Right lung (tissue), 10 donors: ENCODE data around the gene TAGLN2. TPM values are rescaled to one million over a fixed set of nuclear protein-coding genes. Genes with fewer than 3 reads are reported as not detected.

Source experiments
- DNase-seq, 2 donors: peaks; one replicate each; pipeline ENCODE4 v3.0.0-alpha.2; 2013
- long read RNA-seq, 8 donors: transcript quantifications; one replicate each; lab custom pipeline, GENCODE V29; 2026
- polyA plus RNA-seq, 5 donors: library from polyadenylated mRNA; unstranded; fragments of 120-200 nt; gene quantifications; one replicate each; pipeline versions ENCODE4 v1.2.1 to v1.2.3, GENCODE V29; 2013; ENCODE audit warnings: inconsistent platforms in 1 of 5, low replicate concordance in 1 of 5; ENCODE audit not compliant: insufficient read length in 5 of 5, insufficient read depth in 1 of 5

TAGLN2 gene
- polyA plus RNA-seq = 100 to 1,000 TPM; 255 to 529 (median 315) TPM
- long read RNA-seq, donor 1, transcript TAGLN2-203 (5 exons, 1,604 nt) = major isoform, 165 of 222 reads
- long read RNA-seq, donor 1, partial matches to known transcripts = 55 of 222 reads
- long read RNA-seq, donor 1, other reads (novel, unspliced or antisense) = 0 of 222 reads
- long read RNA-seq, donor 2, transcript TAGLN2-203 (5 exons, 1,604 nt) = major isoform, 53 of 75 reads
- long read RNA-seq, donor 2, partial matches to known transcripts = 21 of 75 reads
- long read RNA-seq, donor 2, other reads (novel, unspliced or antisense) = 0 of 75 reads
- long read RNA-seq, donor 3, transcript TAGLN2-203 (5 exons, 1,604 nt) = major isoform, 108 of 167 reads
- long read RNA-seq, donor 3, partial matches to known transcripts = 59 of 167 reads
- long read RNA-seq, donor 3, other reads (novel, unspliced or antisense) = 0 of 167 reads
- long read RNA-seq, donor 4, transcript TAGLN2-203 (5 exons, 1,604 nt) = major isoform, 92 of 130 reads
- long read RNA-seq, donor 4, partial matches to known transcripts = 37 of 130 reads
- long read RNA-seq, donor 4, other reads (novel, unspliced or antisense) = 0 of 130 reads
- long read RNA-seq, donor 5, transcript TAGLN2-203 (5 exons, 1,604 nt) = major isoform, 129 of 169 reads
- long read RNA-seq, donor 5, partial matches to known transcripts = 38 of 169 reads
- long read RNA-seq, donor 5, other reads (novel, unspliced or antisense) = 0 of 169 reads
- long read RNA-seq, donor 6, transcript TAGLN2-203 (5 exons, 1,604 nt) = major isoform, 153 of 221 reads
- long read RNA-seq, donor 6, partial matches to known transcripts = 65 of 221 reads
- long read RNA-seq, donor 6, other reads (novel, unspliced or antisense) = 0 of 221 reads
- long read RNA-seq, donor 7, transcript TAGLN2-203 (5 exons, 1,604 nt) = major isoform, 83 of 120 reads
- long read RNA-seq, donor 7, partial matches to known transcripts = 36 of 120 reads
- long read RNA-seq, donor 7, other reads (novel, unspliced or antisense) = 0 of 120 reads
- long read RNA-seq, donor 8, transcript TAGLN2-203 (5 exons, 1,604 nt) = major isoform, 52 of 64 reads
- long read RNA-seq, donor 8, partial matches to known transcripts = 11 of 64 reads
- long read RNA-seq, donor 8, other reads (novel, unspliced or antisense) = 0 of 64 reads

DNA sequence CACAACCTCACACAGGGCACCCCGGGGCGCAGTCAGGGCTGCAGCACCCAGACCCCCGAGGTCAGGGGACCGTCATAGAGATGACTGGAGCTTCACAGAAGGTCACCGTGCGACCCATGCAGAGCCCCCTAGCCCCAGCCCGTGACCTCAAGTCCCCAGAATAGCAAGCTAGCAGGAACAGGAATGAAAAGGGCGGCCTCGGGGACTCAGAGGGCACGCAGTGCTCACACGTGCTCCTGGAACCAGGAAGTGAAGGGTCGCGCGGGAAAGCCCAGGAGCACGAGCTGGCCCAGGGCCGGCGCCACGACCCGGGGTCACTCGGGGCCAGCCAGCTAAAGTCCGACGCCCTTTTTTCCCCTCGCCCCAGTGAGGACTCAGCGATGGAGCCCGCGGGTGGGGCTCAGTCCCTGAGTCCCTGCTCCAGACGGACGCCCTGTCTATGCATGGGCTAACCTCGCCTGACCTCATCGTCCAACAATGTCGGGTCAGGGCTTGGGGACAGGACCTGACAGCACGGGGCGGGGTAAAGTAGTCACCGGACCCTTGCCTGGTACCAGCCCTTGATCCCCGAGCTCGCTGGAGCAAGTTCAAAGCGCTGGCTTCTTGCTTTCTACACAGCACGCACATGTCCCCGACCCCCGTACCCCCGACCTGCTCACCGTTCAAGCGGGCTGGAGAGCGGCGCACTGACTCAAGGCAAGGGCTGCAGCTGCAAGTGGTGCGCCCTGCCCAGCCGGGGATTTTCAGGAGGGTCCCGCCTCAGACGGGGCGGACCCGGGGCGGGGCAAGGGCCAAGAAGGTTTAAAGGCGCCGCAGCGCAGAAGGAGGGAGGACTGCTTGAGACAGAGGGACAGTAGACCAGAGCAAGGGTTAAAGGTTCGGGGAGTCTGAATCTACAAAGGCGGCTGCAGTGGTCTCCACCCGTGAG lies at the start of gene TAGLN2:
TAGLN2 (minus strand) TSS at position 717 of the 928 bp plus-strand sequence. CDS start 4,998 bp downstream, outside the sequence.
- DNase-seq = peak; percentile 90 to 91

DNA sequence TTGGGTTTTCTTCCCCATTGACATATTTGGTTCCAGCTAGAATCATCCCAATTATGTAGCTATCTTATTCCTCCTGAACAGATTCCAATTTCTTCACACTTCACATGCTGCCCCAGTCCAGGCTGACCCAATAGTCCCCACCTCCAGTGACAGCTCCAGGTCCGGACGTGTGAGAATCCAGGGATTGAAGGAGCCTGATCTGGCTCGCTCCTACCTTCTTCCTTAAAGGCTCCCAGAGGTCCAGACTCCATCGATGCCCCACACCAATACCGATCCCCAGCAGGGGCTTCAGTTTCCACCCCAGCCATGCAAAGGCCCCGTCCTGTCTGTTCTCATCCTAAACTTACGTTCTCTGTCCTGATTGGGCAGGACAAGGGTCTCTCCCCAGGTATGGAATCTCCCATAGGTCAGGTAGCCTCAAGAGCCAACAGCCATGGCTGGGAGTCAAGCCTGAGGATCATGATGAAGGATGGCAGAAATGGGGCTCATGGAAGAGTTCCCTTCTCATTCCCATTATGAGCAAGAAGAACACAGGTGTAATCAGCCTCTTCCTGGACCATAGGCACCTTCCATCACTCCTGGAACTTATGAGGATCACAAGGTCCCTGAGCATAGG lies 49.2 kb upstream of the TAGLN2 start:
- no peak for DNase-seq

GRCh38 chr1:159973350-159973940 lies 48.1 kb upstream of the TAGLN2 start:
- no peak for DNase-seq

GRCh38 chr1:159972443-159973205 lies 47.3 kb upstream of the TAGLN2 start:
- DNase-seq = no peak

GRCh38 chr1:159970932-159971342 lies 45.6 kb upstream of the TAGLN2 start:
- no peak for DNase-seq

- DNase-seq = no peak
Measured at GRCh38 chr1:159968901-159969300, 43.6 kb upstream of the TAGLN2 start.

- DNase-seq = no peak
Measured at GRCh38 chr1:159965263-159965662, 40.0 kb upstream of the TAGLN2 start.

DNA sequence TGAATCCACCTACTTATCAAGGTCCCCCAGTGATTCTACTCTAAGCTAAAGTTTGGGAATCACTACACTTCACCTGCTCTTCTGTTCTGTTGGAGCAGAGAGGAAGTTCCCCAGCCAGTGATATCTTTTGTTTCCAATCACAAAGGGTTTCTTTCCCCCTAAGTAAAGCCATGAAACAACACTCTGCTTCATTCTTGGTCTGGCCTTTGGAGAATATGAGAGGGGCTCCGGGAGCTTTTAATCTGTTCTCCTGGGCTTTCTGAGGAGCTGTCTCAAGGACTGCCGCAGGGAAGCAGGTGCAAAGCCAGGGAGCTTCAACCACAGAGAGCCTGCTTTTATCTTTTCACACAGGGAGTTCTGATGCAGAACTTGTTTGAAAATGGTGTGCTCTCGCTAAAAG lies 38.8 kb upstream of the TAGLN2 start:
- DNase-seq = no peak

- DNase-seq = no peak
Measured at GRCh38 chr1:159962176-159962575, 36.9 kb upstream of the TAGLN2 start.

GRCh38 chr1:159961636-159962035 lies 36.3 kb upstream of the TAGLN2 start:
- no peak for DNase-seq

DNA sequence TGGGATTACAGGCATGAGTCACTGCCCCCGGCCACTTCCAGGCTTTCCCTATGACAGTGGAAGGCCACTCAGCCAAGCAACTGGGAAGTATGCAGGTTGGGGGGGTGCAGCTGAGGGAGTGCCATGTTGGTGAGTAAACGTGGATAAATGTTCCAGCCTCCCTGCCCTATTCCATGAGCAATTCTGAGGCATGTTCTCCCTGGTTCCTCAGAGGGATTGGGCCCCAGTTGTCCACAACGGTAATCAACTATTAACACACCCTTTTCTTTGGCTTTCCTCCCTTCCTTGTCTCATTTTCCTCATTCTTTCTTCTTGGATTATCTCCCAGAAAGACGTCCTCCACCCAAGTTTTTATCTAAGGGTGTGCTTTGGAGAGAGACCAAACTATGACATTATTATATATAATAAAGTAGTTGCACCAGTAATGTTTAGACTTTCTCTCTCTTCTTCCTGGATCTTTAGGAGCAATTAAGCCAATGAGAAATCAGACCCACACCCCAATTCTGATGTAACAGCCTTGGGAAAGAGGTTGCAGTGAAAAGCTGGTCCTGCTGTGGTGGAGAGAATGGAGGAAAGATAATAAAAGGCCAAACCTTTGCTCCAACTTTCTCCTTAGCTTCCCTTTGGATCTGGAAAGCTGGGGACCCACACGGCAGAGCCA lies 35.5 kb upstream of the TAGLN2 start:
- no peak for DNase-seq

DNA sequence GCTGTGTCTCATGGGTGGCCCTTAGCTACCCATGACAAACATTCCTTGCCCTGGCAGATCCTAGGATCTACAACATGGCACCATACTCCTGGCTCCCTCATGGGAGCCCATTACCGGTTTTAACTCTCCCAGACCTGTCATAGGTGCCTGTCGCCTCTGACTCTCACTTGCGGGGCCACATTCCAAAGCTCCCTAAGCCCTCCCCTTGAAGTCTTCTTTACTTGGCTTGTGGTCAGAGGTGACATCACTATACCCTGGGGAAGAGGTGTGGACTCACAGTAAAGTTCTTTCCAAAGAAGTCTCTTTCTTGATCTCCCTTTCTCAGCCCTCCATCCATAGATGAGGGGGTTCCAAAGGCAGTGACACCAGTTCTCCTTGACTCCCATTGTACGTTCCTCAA lies 34.1 kb upstream of the TAGLN2 start:
- DNase-seq = no peak

DNA sequence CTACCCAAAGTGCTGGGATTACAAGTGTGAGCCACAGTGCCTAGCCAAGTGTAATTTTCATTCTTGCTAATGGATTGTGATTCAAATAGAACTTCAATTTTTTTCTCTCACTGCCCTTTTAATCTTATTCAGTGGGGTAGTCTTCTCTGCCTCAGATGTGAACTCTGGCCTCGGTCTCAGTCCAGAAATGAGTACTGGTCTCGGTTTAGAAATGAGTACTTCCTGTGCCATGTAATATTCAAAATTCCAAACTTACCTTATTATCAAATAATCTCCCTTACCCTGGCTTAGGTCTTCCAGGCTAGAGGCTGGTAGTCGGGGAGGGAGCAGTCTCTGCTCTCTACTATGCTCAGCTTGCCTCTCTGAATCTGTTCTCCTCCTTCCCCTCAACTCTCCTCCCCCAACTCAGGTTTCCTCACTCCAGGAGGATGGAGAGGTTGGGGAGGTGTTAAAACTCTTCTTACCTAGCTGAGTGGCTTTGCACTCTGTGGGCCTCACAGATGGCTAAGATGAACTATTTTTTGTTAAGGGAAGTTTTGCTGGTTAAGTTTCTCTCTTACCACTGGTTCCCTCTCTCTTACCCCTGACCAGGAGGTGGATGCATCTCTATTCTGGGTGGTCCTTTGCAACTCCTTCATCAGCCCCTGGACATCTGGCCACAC lies 33.5 kb upstream of the TAGLN2 start:
- no peak for DNase-seq

- no peak for DNase-seq
Measured at GRCh38 chr1:159957824-159958268, 32.5 kb upstream of the TAGLN2 start.

GRCh38 chr1:159955456-159955855 lies 30.1 kb upstream of the TAGLN2 start:
- DNase-seq = no peak

- no peak for DNase-seq
Measured at GRCh38 chr1:159953536-159954515, 28.5 kb upstream of the TAGLN2 start, which contains the start of gene SLAMF9. SLAMF9 (minus strand) TSS chr1:159954237; CDS start chr1:159954137, 100 bp downstream.

GRCh38 chr1:159952932-159953331 lies 27.6 kb upstream of the TAGLN2 start:
- DNase-seq = no peak
